GM21526 (cell line): ENCODE results near the gene TFB2M.
"Not testable (repeated sequence)": the region's sequence is repeated elsewhere in the genome, so short reads cannot be mapped to it uniquely, and the experiment has no call there.

Experiments used
- ATAC-seq: cut with Tn5 transposase; IDR thresholded peaks from one replicate; pipeline ENCODE4 v1.9.1; 2021; ENCODE audit warnings: moderate library complexity; ENCODE audit not compliant: unreplicated experiment, low FRiP score

TFB2M gene

DNA sequence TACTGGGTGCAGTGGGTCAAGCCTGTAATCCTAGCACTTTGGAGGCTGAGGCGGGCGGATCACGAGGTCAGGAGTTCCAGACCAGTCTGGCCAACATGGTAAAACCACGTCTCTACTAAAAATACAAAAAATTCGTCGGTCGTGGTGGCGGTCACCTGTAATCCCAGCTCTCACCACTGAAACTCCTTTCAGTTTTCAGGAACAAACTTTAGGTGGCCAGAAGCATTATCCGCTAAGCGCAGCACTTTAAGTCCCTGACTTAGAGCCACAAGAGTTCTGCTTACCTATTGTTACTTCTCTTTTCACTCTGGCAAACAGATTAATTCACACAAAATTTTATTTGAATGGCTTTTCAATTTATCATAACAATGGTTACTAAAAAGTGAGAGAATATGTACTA, 5.2 kb downstream of the TFB2M start:
- not testable (repeated sequence) for ATAC-seq

DNA sequence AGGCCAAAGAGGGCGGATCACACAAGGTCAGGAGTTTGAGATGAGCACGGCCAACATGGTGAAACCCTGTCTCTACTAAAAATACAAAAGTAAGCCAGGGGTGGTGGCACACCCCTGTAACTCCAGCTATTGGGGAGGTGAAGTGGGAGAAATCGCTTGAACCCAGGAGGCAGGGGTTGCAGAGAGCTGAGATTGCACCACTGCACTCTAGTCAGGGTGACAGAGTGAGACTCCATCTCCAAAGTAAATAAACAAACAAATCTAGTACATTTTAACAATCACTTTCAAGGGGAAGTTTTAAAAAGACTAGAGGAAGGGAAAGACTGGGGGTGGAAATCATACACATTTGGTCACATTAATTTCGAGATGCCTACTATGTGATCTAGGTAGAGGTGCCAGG, 6.8 kb downstream of the TFB2M start:
- no peak for ATAC-seq

DNA sequence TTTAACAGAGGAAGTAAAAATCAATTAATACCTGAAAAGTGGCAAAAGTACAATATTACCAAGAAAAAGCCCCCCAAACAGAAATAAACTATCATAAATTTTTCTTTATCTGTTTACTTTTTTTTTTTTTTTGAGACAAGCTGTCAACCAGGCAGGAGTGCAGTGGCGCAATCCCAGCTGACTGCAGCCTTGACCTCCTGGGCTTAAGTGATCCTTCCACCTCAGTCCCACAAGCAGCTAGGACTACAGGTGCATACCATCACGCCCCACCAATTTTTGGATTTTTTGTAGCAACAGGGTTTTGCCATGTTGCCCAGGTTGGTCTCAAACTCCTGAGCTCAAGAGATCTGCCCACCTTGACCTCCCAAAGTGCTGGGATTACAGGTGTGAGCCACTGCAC, 8.0 kb downstream of the TFB2M start:
- no peak for ATAC-seq

DNA sequence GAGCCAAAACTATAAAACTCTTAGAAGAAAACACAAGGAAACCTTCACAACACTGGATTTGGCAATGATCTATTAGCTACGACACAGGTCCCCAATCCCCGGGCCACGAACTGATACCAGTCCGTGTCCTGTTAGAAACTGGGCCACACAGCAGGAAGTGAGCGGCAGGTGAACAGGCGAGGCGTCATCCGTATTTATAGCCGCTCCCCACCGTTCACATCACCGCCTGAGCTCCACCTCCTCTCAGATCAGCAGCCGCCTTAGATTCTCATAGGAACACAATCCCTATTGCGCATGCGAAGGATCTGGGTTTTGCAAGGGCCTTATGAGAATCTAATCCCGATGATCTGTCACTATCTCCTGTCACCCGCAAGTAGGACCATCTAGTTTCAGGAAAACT, 11.9 kb downstream of the TFB2M start:
- no peak for ATAC-seq

DNA sequence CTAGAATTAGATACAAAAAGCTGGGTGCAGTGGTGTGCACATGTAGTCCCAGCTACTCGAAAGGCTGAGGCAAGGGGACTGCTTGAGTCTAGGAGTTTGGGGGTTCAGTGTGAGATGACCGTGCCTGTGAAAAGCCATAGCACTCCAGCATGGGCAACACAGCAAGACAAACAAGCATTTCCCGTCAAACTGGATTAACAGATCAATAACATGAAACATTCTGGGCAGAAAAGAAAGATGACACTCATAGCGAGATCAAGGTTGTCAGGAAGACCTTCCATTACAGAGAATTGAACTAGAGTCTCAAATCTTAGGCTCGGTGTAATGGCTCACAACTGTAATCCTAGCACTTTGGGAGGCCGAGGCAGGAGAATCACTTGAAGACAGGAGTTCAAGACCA, 14.0 kb downstream of the TFB2M start:
- ATAC-seq, result no peak

DNA sequence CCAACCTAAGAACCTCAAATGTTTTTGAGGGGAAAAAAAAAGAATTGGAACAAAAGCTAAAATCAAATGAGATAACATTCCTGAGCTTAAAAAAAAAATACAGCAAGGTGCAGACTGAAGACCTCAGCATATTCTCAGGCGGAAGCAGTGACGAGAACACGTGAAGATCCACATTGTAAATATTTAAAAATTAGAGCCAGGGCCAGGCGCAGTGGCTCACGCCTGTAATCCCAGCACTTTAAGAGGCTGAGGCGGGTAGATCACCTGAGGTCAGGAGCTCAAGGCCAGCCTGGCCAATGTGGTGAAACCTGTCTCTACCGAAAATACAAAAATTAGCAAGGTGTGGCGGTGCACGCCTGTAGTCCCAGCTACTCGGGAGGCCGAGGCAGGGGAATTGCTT, 15.7 kb downstream of the TFB2M start:
- ATAC-seq, result no peak

DNA sequence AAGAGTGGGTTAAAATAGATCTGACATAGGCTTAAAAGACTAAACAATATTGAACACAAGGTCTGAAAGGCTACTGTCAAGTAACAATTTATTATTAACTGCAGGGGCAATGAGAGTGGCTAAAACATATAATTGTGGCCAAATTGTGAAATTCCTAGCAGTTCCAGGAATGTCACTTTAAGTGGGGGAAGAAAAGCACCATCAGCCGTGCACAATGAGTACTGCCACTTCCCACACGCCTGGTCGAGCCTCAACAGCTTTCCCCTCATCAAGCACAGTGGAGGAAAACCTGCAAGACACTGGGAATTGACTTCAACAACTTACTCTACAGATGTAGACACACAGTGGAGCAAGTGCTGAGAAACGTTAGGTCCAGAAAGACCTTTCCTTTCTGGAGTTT, 16.4 kb downstream of the TFB2M start:
- no peak for ATAC-seq

DNA sequence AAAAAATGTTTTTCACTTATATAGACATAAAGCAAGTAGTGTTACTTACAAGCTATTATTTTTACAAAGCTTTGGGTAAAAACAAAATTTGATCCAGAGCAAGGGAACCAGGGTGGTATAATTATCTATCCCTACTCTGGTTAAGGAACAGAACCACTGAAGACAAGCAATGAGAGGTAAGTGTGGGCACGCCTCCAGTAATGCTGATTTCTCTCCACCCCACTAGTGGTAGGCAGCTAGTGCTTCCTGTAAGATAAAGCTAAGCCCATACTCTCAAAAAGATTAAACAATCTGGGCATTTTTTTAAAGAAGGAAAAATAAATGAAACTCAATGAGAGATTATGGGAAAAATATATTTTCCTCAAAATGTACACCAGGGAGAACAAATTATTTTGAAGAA, 22.1 kb downstream of the TFB2M start:
- no peak for ATAC-seq

DNA sequence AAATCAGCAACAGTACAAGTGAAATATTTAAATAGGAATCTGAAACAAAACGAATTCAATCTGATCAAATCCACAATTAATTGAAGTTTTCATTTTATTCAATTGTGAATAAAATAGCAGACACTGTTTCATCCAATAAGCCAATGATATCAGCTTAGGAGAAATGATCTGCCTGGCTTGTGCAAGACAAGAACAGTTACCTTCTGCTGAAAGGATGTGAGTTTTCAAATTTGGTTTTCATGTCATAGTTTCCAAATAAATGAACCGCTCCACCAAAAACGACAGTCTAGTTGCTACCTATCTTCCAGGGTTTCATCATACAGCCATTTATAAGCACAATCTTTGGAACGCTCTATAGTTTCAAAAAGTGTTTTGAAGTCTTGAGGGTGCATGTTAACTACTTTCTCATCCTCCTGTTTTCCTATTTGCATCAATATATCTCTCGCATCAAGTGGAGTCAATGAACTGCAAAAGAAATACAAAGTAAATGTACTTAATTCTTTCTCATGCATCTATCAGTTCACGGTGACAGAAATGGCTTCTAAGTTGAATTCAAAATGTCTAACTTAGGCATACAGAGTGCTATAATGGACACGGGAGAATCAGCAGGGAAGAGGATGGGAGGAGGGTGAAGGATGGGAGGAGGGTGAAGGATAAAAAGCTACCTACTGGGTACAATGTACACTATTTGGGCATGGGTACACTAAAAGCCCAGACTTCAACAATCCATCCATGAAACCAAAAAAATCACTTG, 25.1 kb downstream of the TFB2M start:
- ATAC-seq, result no peak

DNA sequence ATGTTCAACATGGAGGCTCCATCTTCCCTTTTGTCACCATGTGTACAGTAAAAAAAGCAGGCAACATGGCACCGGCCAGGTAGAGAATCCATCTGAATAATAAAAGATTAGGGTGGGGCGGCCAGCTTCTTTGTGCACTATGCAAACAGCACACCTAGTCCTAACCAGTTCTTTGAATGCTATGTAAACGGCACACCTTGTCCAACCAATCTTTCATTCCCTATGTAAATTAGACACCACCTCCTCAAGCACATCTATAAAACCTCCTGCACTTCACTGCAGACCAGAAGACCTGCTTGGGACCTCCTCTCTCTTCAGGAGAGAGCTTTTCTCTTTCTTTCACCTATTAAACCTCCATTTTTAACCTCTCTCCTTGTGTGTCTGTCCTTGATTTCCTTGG, 28.2 kb downstream of the TFB2M start:
- no peak for ATAC-seq

DNA sequence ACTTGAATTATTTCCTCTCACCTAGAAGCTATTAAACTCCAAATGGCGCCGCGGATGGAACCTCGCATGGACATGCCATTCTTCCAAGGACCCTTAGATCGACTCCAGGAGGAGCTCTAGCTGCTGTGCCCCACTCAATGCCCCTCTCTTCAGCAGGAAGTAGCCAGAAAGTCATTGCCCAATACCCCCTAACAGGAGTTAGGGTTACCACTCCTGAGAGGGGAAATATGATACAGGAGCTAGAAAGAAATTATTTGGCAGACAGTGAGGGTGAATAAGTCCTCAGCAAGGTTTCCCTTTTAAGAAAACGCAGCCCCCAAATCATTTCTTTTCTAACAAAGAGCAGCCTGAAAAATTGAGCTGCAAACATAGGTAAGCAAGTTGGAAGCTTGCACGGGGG, 28.6 kb downstream of the TFB2M start:
- no peak for ATAC-seq

DNA sequence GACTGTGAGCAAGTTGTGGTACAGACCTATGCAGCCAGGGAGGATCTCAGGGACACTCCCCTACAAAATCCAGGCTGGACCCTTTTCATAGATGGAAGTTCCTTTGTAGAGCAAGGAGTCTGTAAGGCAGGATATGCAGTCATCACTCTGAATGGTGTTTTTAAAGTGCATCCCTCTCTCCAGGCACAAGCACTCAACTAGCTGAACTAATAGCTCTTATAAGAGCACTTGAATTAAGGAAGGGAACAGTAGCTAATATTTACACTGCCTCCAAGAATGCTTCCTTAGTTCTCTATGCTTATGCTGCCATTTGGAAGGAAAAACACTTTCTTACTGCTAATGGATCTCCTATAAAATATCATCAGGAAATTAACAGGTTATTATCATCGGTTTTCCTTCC, 31.9 kb downstream of the TFB2M start:
- no peak for ATAC-seq

DNA sequence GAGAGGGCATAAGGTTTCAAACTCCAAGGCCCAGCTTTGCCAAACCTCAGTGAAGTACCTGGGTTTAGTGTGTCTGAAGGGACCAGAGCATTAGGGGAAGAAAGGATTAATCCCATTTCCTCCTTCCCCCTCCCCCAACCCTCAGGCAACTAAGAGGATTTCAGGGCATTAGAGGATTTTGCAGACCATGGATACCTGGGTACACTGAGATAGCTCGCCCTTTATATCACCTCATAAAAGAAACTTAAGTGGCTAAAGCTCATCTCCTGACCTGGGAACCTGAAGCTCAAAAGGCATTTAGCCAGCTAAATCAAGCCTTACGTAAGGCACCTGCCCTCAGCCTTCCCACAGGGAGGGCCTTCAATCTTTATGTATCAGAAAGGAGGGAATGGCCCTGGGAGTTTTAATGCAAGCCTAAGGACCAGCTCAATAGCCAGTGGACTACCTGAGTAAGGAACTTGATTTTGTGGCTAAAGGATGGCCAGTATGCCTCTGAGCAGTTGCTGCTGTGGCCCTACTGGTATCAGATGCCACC, 32.6 kb downstream of the TFB2M start:
- ATAC-seq, result no peak

DNA sequence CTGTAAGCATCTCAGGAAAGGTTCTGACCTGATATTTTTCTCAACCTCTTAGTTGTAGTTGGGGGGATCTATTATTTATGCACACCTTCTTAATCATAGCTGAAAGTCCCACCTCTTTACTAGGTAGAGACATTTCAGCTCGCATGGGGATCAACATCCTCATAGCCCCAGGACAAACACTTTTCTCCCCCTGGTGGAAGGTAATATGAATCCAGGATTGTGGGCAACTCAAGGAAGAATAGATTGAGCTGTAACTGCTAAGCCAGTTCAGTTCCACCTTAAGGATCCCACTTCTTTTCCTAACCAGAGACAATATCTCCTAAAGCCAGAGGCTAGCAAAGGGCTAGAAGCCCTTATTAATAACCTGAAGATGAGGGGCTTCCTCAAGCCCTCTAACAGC, 33.5 kb downstream of the TFB2M start:
- no peak for ATAC-seq

DNA sequence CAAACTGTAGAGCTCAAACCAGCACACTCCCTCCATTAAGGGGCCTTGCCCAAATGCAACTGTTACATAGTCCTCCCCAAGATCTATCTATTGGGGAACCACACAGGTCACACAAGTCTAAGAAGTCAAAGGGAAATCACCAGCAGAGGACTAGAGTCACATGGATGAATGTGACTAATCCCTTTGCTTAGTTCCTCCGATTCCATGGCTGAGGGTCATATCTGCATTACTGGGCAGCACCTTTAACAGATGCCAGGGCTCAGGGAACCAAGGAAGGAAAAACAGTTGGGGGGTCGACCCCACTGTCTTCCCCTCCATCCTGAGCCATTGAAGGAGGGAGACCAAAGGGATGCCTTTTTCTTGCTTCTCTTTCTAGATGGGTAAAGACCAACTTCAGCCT, 35.6 kb downstream of the TFB2M start:
- no peak for ATAC-seq

DNA sequence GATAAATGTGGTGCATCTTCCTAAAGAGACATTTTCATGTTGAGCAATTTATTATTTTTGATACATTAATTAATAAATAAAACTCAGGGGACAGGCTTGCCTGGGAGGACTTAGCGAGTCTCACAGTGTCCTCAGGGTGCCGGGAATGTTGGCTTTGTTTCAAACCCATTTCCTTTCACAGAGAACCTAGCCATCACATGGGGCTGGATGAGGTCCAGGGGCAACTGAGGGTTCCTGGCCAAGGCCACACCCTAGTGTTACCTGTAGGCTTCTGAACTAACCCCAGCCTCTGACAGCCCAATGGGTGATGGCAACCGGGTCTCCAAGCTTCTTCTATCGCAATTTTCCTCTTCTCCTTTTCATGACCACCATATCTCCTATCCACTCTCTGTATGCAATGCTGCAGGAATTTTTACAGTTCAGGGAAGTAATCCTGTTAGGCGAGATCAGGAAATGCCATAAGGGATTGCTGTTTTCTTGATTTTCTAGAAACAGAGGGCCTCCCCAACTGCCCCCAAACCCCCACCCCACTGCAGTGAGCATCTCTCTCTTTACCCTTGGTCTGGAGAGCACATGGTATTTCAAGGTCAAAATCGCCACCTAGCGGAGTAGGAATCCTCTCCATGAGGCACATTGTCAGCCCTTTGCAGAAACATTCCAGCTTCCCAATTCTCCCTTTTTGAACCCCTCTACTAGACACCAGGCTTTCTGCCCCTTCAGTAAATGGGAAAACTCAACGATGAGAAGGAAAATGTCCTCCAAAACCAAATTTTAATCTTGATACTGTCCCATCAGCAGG, 36.9 kb downstream of the TFB2M start:
- no peak for ATAC-seq

DNA sequence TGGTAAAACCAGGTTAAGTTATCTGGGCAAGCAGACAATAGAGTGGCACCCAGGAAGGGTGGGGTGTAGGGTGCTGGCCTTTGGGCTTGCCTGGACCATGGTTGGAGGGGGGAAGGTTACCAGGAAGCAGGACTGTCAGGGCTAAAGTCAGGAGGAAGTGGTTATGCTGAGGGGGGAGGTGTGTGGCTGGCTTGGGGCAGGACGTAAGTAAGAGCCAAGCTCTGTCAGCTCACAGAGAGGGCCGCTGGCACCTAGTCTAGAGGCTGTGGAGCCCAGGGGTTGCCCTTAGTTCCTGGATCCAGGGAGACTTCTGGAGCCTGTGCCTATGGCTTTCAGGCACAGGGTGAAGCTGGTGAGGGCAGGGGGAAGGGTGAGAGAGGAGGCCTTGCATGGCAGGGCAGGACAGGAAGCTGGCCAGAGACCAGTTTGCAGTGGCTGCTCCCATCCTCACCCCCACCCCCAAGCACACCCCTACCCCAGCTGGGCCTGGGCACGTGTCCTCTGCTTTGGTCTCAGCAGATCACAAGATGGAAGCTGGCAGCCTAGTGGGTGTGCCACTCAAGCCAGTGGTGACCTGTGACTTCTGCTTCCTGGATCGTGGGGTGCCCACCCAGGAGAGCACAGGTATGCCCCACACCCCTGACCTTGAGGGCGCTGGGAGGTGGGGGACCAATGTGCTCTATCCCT, 38.5 kb downstream of the TFB2M start:
- ATAC-seq, result no peak

DNA sequence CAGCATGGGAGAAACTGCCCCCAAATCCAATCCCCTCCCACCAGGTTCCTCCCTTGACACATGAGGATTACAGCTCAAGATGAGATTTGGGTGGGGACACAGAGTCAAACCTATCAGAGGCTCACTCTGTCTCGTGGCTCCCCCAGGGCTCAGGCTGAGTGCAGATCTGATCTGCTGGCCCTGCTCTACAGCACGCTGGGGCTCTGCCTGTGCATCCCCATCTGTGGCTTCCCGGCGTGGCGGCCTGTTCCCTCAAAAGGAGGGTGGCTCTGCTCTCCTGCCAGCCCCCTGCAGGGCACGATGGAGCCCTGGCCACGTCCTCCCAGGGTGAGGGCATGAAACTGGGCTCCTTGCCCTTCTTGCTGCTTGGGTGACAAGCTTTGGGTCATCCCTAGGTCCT, 39.1 kb downstream of the TFB2M start:
- no peak for ATAC-seq

DNA sequence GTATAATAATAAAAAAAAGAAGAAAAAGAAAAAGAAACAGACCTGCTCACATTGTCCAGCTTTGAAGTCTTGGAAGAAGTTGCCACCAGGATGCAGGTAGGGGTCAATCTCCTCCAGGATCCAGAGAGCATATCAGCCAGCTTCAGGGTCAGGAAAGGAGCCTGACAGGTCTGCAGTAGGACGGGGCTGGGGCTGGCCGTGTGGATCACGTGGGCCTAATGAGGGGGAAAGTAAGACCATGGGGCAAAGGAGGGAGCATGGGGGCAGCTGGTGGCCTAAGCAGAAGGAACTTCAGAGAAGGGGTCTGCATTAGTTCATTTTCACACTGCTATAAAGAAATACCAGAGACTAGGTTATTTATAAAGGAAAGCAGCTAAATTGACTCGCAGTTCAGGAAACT, 39.7 kb downstream of the TFB2M start:
- no peak for ATAC-seq

DNA sequence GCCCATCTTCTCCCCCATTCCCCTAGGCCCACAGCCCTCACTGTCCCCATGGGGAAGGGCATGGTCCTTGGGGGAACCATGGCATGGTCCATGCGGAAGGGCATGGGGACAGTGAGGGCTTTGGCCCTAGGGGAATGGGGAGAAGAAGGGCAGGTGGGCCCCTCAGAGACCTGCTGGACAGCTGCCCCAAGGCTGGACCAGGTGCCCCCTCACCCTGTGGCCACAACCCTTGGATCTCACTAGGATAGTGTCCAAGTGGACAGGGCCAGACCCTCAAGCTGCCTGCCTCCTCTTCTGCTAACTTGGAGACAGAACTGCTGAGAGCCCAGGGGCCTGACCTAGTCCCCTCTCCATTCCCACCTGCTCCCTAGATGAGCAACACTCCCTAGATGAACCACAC, 46.5 kb downstream of the TFB2M start:
- no peak for ATAC-seq

DNA sequence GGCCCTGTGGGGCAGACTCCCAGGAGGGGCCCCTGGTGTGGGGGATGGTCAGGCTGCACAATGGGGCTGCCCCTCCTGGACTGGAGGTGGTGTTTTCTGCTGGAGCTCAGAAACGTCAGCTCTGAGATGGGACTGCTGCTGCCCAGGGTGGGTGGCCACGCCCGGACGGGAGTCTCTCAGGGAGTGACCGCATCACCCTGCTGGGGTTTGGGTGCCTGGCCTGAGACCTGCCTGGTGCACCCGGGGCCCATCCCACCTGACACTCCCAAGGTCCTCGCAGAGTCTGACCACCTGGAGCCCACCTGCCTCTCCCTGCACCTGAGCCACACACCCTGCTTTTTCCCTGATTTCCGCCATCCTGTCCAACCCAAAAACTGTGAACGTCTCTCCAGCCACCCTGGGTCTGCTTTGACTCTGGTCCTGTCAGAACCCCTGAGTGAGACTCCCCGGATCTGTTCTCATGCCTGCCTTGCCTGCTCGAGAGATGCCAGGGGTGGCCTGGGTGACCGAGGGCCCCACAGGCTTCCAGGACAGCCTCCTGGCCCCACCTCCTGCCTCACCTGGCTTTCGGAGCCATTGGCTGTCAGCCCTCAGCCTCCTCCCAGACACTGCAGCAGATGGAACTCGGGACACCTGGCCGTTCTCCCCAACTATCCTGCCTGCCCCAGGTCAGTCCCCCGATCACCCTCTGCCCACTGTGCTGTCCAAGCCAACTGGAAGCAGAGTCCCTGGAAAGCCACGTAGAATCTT, 47.4 kb downstream of the TFB2M start:
- ATAC-seq, result no peak
